NCI-H2227 (cell line): Measurements from ENCODE around the gene C8A.

Experiments
- DNase-seq: peaks from one replicate; lab custom pipeline; 2025; ENCODE audit not compliant: unreplicated experiment; lab: John Stamatoyannopoulos, UW

Gene C8A

GRCh38 chr1:56964349-56965017 is 109.9 kb downstream of the C8A start:
- no peak for DNase-seq

- no peak for DNase-seq
Measured at GRCh38 chr1:56965191-56965590, 110.6 kb downstream of the C8A start.

- no peak for DNase-seq
Measured at GRCh38 chr1:56965916-56966697, 111.5 kb downstream of the C8A start, which contains the start of gene C8B. Gene C8B (minus strand): TSS chr1:56966015. CDS start chr1:56965948, 67 bp downstream.

GRCh38 chr1:56966698-56966999 is 112.1 kb downstream of the C8A start:
- no peak for DNase-seq

GRCh38 chr1:56967355-56967754 is 112.8 kb downstream of the C8A start:
- no peak for DNase-seq
